Hippocampal formation (tissue), 2 donors: ENCODE measurements around the gene OSBPL9.
"Not testable (repeated sequence)": the region's sequence is repeated elsewhere in the genome, so short reads cannot be mapped to it uniquely, and the experiment has no call there.

Source experiments
- DNase-seq, 2 donors: peaks; one replicate each; lab custom pipeline; 2025; lab: John Stamatoyannopoulos, UW

Gene OSBPL9

DNA sequence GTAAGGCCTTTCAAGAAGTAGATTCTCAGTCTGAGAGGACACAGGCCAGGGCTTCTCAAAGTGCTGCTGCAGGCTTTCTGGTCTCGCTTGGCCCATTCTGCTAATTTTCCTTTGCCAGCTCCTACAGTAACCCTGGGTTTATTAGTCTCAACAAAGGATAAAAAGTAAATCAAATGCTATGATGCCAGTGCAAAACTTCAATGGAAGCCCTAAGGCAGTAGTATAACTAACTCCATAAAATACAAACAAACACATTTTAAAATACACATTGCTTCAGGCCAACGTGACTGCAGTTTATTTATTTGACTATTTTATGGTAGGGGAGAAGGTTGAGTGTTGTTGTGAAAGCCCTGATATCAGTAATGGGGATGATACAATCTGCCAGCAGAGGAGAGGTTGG, 172.0 kb downstream of the OSBPL9 start:
- DNase-seq: no peak

DNA sequence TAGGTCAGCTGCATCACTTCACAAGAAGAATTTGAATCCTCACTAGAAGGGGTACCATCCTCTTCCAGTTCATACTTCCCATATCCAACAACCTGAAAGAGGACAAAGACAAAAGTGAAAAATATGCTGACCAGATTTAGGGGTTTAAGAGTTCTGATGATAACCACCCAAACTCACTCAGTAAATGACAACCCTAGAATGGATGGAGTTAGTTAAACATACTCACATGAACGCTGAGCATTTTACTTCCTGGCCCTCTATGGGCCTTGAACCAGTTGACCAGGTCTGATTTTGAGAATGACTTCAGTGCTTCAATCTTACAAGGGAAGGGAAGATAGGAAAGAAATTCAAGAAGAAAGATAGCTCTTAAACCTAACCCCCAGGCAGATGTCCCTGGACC, 172.4 kb downstream of the OSBPL9 start:
- no peak for DNase-seq

DNA sequence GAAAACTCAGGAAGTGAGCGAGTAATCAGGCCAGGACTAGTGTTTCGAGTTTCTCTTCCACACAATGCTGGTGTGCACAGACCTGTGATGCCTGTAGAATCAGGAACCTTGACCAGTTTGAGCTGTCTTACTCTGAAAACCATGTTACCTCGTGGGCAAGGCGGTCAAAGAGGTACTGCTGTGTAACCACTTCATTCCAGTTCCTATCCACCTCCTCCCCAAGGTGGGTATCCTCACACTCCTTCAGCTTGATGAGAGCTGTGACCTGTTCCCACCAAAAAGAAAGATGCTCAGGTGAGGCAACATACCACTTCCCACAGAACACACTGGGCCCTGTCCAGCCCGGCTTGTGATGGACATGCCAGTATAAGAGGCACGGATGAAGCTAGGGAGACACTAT, 173.5 kb downstream of the OSBPL9 start:
- no peak for DNase-seq

DNA sequence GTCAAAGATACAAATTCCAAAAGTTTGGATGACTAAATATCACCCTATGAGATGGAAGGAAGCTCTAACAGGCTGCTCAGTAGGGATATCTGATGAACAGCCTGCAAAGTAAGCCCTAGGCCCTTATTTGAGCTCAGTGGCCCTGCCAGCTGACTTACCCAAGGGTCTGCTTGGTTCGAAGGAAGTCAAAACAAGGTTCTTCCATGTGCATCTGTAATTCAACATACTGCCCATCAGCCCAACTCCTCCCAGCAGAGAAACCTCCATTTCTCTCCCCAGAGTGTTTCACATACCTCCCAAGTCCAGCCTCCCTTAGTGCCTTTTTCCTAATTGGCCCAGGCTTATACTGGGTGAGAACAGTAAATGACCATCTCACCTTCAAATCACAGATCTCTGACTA, 175.0 kb downstream of the OSBPL9 start:
- no peak for DNase-seq

DNA sequence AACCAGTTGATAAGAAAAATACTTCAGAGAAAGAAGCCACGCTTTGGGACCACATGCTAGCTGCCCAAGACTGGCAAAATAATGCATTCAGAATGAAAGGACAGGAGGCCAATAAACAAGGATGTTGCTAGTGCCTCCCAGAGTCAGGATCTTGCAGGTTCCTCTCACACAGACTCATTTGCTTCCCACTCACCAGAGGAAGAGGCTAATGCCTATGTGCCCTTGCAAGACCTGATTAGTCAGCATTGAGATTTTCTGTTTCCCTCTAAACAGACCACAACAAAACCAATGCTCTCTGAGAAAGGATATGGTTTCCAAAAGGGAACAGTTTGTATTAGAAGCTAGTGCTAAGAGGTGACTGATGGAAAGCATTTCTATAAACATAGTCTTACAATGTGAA, 176.0 kb downstream of the OSBPL9 start:
- DNase-seq: no peak

DNA sequence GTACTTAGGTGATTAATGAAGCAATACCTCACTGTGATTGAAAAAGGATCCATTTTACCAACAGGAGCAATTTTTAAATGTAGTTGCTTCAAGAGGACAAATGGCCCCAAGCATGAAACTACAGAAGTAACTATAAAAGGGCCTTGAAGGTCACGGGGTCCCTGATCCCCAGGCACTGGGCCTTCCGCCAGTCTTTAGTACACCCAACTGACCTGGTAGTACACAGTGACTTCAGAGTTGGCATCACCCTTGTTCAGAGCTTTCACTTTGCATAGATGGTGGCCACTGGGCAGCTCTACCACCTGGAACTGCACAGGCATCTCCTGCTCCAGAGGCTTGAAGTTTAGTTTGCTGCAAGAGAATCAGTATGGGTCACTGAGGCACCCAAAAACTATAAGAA, 177.4 kb downstream of the OSBPL9 start:
- no peak for DNase-seq

DNA sequence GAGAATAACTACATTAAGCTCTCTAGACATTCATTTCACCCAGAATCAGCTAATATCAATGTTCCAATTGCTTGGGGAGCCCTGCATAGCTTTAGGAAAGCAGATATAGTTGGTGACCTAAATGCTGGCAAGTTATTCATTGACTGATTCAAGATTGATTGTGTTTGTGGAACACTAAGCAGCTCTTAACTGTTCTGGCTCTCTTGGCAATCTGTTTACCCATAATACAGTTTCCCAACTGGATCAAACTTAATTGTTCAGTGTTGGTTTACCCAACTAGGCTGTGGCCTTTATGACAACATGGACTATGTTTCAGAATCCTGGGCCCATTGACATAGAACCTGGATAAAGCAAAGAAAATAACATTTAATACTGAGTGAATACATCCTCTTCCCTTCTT, 178.0 kb downstream of the OSBPL9 start:
- no peak for DNase-seq

DNA sequence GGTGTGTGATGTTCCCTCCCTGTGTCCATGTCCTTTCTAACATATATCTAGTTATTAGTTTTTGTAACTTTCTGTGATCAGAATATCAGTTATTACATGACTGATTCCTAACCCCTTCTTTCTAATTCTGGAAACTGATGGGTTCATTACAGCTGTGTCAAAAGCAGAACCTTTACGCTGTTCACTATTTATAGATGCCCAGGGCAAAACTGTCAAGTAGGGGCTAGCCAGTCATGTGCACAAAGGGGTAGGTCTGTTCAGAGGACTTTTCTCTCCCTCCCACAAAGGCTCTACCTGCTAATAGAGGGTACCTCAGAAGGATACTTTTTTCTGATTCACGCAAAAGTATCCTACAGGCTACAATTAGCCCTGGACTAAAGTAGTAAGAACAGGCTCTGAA, 182.5 kb downstream of the OSBPL9 start:
- DNase-seq: no peak

DNA sequence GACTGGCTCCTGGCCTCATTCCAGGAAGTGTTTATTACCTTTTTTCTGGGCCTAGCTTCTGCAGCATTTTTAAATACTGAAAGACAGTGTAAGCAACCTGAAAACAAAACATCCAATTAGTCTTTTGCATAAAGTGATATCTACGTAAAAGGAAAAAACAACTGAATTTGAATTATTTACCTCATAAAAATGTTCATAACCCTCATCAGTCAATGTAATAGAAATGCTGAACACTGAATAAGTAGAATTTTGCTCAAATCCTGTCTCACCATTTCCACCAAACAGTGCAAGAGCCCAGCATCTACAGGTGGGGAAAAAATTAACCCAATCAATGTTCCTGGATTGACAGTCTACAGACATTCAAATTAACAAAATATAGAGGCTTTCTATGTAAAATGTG, 197.6 kb downstream of the OSBPL9 start:
- no peak for DNase-seq

DNA sequence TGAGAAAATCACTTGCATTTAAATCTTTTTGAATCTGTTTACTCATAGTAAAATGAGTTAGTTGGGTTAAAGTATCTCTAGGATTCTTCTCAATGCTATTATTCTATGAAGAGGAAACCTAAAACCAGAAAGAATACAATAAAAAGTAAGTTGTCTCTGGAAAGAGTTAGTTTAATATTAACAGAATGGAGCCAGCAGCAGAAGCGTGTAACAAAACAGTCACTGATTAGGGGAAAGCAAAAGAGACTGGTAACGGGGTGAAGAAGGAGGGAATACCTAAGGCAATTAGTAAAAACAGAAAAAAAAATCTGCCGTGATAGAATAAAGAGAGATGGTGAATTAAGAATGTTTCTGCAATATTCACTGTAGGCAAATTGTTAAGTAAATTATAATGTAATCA, 201.6 kb downstream of the OSBPL9 start:
- no peak for DNase-seq

DNA sequence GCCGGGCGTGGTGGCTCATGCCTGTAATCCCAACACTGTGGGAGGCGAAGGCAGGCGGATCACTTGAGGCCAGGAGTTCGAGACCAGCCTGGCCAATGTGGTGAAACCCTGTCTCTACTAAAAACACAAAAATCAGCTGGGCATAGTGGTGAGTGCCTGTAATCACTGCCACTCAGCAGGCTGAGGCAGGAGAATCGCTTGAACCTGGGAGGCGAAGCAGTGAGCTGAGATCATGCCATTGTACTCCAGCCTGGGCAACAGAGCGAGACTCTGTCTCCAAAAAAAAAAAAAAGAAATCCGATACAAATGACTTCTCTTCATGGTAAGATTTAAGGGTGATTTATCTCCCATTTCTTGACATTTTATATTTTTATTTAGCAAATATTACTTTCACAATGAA, 202.1 kb downstream of the OSBPL9 start:
- DNase-seq: not testable (repeated sequence)

DNA sequence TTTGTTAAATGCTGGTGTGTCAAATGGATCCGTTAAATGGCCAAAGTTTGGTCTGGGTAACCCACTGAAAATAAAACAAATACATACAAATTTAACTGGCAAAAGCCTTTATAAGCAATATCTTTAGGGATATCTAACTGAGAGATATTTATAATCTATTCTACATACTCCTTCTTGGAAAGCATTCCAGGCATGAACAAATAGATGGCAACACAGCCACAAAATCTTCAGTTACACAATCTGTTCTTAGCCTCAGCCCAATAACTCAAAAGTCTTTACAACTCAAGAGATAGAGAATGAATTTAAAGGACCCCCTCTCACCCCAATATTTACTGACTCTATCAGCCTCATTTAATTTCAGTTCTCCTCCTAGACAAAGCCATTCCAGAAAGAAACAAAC, 202.9 kb downstream of the OSBPL9 start:
- DNase-seq: no peak

DNA sequence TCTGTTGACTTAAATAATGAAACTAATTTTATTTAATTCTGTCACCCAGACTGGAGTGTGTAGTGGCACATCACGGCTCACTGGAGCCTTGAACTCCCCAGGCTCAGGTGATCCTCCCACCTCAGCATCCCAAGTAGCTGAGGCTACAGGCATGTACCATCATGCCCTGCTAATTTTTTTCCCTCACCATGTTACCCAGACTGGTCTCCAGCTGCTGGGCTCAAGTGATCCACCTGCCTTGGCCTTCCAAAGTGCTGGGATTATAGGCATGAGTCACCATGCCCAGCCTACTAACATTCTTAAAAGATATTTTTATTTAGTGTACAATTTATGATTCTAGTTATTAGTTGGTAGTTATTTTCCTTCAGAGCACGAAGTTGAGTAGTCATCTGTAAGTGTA, 212.2 kb downstream of the OSBPL9 start:
- DNase-seq: no peak

DNA sequence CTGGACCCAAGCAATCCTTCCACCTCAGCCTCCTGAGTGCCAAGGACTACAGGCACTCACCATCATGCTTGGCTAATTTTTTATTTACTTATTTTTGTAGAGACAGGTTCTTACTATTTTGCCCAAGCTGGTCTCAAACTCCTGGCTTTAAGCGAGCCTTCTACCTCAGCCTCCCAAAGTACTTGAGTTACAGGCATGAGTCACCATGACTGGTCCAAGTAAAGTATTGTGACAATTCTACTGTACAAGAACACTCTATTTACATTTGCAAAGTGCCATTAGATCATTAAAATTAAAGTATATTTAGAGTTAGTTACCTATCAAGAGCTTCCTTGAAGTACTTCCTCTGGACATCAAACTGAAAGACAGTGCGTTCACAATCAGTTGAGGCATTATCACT, 216.8 kb downstream of the OSBPL9 start:
- no peak for DNase-seq

DNA sequence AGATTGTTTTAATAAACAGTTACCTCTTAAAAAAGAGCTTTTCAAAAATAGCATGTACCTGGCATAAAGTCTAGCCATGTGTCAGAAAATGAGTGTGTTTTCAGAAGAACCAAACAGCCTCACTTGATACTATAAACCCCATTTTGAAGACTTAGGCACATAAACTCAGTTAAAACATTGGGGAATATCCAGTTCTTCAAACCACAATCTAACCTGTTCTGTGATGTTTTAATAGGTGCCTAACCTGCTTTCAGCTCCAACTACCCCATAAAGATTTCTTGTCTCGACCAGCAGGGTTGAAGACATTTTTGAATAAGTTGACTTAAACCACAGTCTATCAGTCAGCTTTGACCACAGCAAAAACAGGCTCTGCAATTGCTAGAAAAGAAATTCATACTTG, 220.4 kb downstream of the OSBPL9 start:
- DNase-seq: no peak
